OCI-LY1 (cell line): ENCODE measurements around the gene NFILZ.
A peak's percentile ranks its signal among the peaks of the same experiment; 100 is the strongest.
"Not testable (repeated sequence)": the region's sequence is repeated elsewhere in the genome, so short reads cannot be mapped to it uniquely, and the experiment has no call there.

Experiments
- H2AFZ ChIP-seq: fragments of 200-600 bp; sonication (generic), shearing (Covaris generic); 2 replicates; pipeline ENCODE4 v1.6.0; 2014; ENCODE audit warnings: antibody characterized with exemption, mild to moderate bottlenecking, low read length
- H3F3A ChIP-seq: fragments of 200-600 bp; sonication (generic), shearing (Covaris generic); 2 replicates; pipeline ENCODE4 v1.6.0; 2014; ENCODE audit warnings: mild to moderate bottlenecking, antibody characterized with exemption, low read length, moderate library complexity; ENCODE audit not compliant: insufficient read depth
- H3K27ac ChIP-seq: fragments of 200-600 bp; sonication (generic); 2 replicates; pipeline ENCODE4 v1.5.1; 2014; ENCODE audit warnings: low read length, mixed run types, mild to moderate bottlenecking, low read depth; ENCODE audit not compliant: poor library complexity, severe bottlenecking
- H3K27me3 ChIP-seq: fragments of 200-600 bp; sonication (generic); 2 replicates; pipeline ENCODE4 v1.6.0; 2014; ENCODE audit warnings: antibody characterized with exemption, mild to moderate bottlenecking, low read length, moderate library complexity; ENCODE audit not compliant: insufficient read depth
- H3K36me3 ChIP-seq: fragments of 200-600 bp; sonication (generic); 2 replicates; pipeline ENCODE4 v1.6.1; 2014; ENCODE audit warnings: mild to moderate bottlenecking, antibody characterized with exemption, low read length, moderate library complexity, mixed read lengths; ENCODE audit not compliant: insufficient read depth
- H3K4me1 ChIP-seq: fragments of 200-600 bp; sonication (generic); 2 replicates; pipeline ENCODE4 v1.5.1; 2014; ENCODE audit warnings: mild to moderate bottlenecking, low read length, moderate library complexity; ENCODE audit not compliant: insufficient read depth, severe bottlenecking
- H3K4me2 ChIP-seq: fragments of 200-600 bp; sonication (generic), shearing (Covaris generic); 2 replicates; pipeline ENCODE4 v1.6.1; 2014; ENCODE audit warnings: low read length
- H3K4me3 ChIP-seq: fragments of 200-600 bp; sonication (generic); 2 replicates; pipeline ENCODE4 v1.5.1; 2014; ENCODE audit warnings: low read length, low read depth, mild to moderate bottlenecking, mixed read lengths; ENCODE audit not compliant: poor library complexity, severe bottlenecking
- H3K79me2 ChIP-seq: fragments of 200-600 bp; shearing (Covaris generic); 2 replicates; pipeline ENCODE4 v1.6.1; 2016; ENCODE audit warnings: mixed run types, low read length, mixed read lengths; ENCODE audit not compliant: insufficient read depth
- H3K9ac ChIP-seq: fragments of 200-600 bp; sonication (generic), shearing (Covaris generic); 2 replicates; pipeline ENCODE4 v1.6.1; 2014; ENCODE audit warnings: mild to moderate bottlenecking, low read length, mixed read lengths
- H3K9me2 ChIP-seq: fragments of 200-600 bp; sonication (generic), shearing (Covaris generic); 2 replicates; pipeline ENCODE4 v1.6.1; 2014; ENCODE audit warnings: low read depth, mild to moderate bottlenecking, low read length, mixed read lengths
- H3K9me3 ChIP-seq: fragments of 200-600 bp; shearing (Covaris generic); 2 replicates; pipeline ENCODE4 v1.6.1; 2014; ENCODE audit warnings: low read length, mixed read lengths
- H4K20me1 ChIP-seq: fragments of 200-600 bp; sonication (generic), shearing (Covaris generic); 2 replicates; pipeline ENCODE4 v1.6.0; 2016; ENCODE audit warnings: mild to moderate bottlenecking, low read length; ENCODE audit not compliant: insufficient read depth
- EZH2 ChIP-seq: fragments of 200-600 bp; sonication (generic), shearing (Covaris generic); IDR thresholded peaks from 2 replicates; pipeline ENCODE4 v1.8.0; 2017; ENCODE audit warnings: borderline replicate concordance, mixed run types, mild to moderate bottlenecking, antibody characterized with exemption, low read length, moderate library complexity, mixed read lengths
- TF ChIP-seq, protein P1 (sequence below): fragments of 200-600 bp; sonication (generic), shearing (Covaris generic); IDR thresholded peaks from 2 replicates; pipeline ENCODE4 v1.5.1; 2017; ENCODE audit warnings: mild to moderate bottlenecking, antibody characterized with exemption, low read length, moderate library complexity, mixed read lengths

Gene NFILZ

DNA sequence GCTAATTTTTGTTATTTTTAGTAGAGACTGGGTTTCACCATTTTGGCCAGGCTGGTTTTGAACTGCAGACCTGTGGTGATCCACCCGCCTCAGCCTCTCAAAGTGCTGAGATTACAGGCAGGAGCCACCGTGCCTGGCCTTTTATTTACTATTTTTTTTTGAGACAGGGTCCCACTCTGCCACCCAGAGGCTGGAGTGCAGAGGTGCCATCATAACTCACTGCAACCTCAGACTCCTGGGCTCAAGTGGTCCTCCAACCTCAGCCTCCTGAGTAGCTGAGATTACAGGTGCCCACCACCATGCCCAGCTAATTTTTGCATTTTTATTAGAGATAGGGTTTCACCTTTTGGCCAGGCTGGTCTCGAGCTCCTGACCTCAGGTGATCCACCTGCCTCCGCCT is 7.5 kb upstream of the NFILZ start:
- H3K9me2 ChIP-seq, H3K27ac ChIP-seq, H3K9me3 ChIP-seq, H3K4me3 ChIP-seq, H3K27me3 ChIP-seq, H3K36me3 ChIP-seq, H3F3A ChIP-seq, H4K20me1 ChIP-seq, H3K4me2 ChIP-seq, H3K4me1 ChIP-seq, H3K9ac ChIP-seq, H3K79me2 ChIP-seq, H2AFZ ChIP-seq: not testable (repeated sequence)
- TF ChIP-seq, protein P1, sequence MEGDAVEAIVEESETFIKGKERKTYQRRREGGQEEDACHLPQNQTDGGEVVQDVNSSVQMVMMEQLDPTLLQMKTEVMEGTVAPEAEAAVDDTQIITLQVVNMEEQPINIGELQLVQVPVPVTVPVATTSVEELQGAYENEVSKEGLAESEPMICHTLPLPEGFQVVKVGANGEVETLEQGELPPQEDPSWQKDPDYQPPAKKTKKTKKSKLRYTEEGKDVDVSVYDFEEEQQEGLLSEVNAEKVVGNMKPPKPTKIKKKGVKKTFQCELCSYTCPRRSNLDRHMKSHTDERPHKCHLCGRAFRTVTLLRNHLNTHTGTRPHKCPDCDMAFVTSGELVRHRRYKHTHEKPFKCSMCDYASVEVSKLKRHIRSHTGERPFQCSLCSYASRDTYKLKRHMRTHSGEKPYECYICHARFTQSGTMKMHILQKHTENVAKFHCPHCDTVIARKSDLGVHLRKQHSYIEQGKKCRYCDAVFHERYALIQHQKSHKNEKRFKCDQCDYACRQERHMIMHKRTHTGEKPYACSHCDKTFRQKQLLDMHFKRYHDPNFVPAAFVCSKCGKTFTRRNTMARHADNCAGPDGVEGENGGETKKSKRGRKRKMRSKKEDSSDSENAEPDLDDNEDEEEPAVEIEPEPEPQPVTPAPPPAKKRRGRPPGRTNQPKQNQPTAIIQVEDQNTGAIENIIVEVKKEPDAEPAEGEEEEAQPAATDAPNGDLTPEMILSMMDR, result peak; percentile 16; the same call in 1 of the 2 replicates

DNA sequence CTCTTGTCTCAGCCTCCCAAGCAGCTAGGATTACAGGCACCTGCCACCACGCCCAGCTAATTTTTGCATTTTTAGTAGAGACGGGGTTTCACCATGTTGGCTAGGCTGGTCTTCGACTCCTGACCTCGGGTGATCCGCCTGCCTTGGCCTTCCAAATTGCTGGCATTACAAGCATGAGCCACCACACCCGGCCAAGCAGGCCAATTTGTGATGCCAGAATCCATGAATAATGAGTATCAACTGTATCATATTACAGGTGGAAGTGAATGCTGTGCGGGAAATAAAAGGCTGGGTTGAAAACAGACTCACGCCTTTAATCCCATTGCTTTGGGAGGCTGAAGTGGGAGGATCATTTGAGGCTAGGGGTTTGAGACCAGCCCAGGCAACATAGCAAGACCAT is 3.6 kb upstream of the NFILZ start:
- no peak overlapping the region for H3K4me3 ChIP-seq
- H3K27ac ChIP-seq, result no peak overlapping the region
- H3K36me3 ChIP-seq, result no peaks in the 10 kb centered on the region
- H3K4me2 ChIP-seq, result no peak overlapping the region
- H3F3A ChIP-seq, result no peaks in the 10 kb centered on the region
- no peaks in the 10 kb centered on the region for H3K4me1 ChIP-seq
- H3K27me3 ChIP-seq, result 0 out of 2 replicates have a peak, but pooled peaks cover 3% of the 10 kb centered on the region
- no peaks in the 10 kb centered on the region for H4K20me1 ChIP-seq
- H3K9me2 ChIP-seq, result no peaks in the 10 kb centered on the region
- no peak overlapping the region for H2AFZ ChIP-seq
- H3K9ac ChIP-seq, result no peak overlapping the region
- TF ChIP-seq, protein P1, result no peak
- no peak for TF ChIP-seq EZH2
- H3K9me3 ChIP-seq, result no peaks in the 10 kb centered on the region
- H3K79me2 ChIP-seq, result no peaks in the 10 kb centered on the region

DNA sequence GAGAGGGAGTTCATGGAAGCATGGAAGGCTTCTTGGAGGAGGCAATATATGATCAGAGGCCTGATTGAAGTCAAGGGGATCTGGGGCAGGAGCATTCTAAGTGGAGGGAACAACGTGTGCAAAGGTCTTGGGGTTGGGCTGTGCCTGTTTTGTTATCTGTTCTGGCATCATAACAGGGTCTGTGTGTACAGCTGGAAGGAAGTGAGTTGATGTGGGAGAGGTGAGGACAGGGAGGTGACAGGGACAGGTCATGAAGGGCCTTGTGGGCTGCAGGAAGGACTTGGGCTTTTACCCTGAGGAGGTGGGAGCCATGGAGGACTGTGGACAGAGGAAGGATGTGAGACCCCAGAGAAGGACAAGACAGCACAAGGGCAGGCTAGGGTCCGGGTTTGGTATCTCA is 1.2 kb upstream of the NFILZ start:
- Histone ChIP-seq H3K9me3 (no peaks in the 10 kb centered on the region), H3K27me3 (0 out of 2 replicates have a peak, but pooled peaks cover 3% of the 10 kb centered on the region), H3F3A (no peaks in the 10 kb centered on the region), H3K27ac (no peak overlapping the region), H3K9ac (no peak overlapping the region), H3K36me3 (no peaks in the 10 kb centered on the region), H3K4me2 (no peak overlapping the region), H3K79me2 (no peaks in the 10 kb centered on the region), H3K4me3 (no peak overlapping the region), H4K20me1 (no peaks in the 10 kb centered on the region), H2AFZ (no peak overlapping the region), H3K4me1 (no peaks in the 10 kb centered on the region), H3K9me2 (no peaks in the 10 kb centered on the region)
- no peak for TF ChIP-seq EZH2
- TF ChIP-seq, protein P1, result no peak
